GM19035 (cell line): ENCODE measurements around the gene RNU11.
"Not testable (repeated sequence)": the region's sequence is repeated elsewhere in the genome, so short reads cannot be mapped to it uniquely, and the experiment has no call there.

Experiments used
- ATAC-seq: cut with Tn5 transposase; IDR thresholded peaks from one replicate; pipeline ENCODE4 v1.9.1; 2021; ENCODE audit not compliant: unreplicated experiment

The RNU11 gene

GRCh38 chr1:28656335-28656734 lies 7.9 kb downstream of the RNU11 start:
- no peak for ATAC-seq

GRCh38 chr1:28663871-28664470 lies 15.6 kb downstream of the RNU11 start:
- ATAC-seq = no peak

DNA sequence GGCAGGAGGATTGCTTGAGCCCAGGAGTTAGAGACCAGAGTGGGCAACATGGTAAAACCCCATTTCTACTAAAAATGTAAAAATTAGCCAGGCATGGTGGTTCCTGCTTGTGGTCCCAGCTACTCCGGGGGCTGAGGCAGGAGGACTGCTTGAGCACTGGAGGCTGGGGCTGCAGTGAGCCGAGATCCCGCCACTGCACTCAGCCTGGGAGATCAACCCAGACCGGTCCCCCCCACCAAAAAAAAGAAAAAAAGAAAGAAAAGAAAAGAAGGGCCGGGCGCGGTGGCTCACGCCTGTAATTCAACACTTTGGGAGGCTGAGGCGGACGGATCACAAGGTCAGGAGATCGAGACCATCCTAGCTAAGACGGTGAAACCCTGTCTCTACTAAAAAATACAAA lies 18.4 kb downstream of the RNU11 start:
- ATAC-seq = no peak

DNA sequence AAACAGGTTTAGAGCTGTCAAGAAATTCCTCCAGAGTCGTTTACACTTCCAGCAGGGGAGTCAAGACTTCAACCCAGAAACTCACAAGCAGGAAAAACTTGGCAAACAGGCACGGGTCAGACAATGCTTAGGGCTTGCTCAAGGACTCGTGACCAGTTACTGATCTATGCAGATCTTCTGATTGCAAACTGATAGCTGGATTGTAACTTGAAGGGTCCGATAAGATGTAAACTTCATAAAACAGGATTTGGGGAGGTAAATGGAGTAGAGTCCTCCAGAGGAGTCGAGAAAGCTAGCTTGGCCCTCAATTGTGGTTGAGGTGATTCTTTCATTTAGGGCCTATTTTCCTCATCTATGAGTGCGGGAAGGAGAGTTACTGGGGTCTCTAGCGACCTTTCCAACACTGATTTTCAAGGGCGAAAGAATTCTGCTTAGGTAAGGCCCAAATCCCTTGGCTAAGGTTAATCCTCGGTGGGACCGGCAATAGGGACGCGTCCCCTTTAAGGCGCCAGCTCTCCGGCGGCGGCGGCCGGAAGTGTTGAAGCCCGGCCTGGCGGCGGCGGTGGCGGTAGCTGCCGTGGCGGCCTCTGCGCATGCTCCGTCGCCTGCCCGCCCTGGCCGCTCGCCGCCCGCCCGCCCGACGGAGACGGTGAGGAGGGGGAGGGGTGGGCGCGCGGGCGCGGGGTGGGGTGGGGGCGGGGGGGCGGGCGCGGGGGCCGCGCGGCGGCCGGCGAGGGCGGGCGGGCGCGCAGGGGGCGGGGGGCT lies 20.0 kb downstream of the RNU11 start, which contains the start of gene GMEB1:
GMEB1 (plus strand) TSS at position 594 of the 765 bp plus-strand sequence. CDS start 14,829 bp downstream, outside the sequence.
- peak; percentile 78 for ATAC-seq

GRCh38 chr1:28668956-28669723 lies 20.7 kb downstream of the RNU11 start:
- ATAC-seq = peak; percentile 61

DNA sequence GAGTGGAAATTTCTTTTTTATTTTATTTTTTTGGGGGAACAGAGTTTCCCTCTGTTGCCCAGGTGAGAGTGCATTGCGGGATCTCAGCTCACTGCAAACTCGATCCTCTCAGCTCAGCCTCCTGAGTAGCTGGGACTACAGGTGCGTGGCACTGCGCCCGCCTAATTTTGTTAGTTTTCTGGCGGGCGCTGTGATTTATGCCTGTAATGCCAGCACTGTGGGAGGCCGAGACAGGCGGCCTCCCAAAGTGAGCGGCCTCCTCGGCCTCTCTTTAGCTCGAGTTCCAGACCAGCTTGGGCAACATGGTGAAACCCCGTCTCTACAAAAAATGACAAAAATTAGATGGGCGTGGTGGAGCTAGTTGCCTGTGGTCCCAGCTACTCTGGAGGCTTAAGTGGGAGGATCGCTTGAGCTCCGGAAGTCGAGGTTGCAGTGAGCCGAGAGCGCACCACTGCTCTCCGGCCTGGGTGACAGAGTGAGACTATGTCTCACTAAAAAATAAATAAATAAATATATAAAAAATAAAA lies 22.9 kb downstream of the RNU11 start:
- no peak for ATAC-seq

DNA sequence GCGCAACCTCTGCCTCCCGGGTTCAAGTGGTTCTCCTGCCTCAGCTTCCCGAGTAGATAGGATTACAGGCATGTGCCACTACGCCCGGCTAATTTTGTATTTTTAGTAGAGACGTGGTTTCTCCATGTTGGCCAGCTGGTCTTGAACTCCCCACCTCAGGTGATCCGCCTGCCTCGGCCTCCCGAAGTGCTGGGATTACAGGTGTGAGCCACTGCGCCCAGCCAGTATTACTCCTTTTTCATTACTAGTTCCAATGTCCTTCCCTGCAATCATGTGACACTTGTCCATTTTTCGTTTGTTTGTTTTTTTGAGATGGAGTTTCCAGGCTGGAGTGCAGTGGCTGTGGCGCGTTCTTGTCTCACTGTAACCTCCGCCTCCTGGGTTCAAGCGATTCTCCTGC lies 24.6 kb downstream of the RNU11 start:
- not testable (repeated sequence) for ATAC-seq

DNA sequence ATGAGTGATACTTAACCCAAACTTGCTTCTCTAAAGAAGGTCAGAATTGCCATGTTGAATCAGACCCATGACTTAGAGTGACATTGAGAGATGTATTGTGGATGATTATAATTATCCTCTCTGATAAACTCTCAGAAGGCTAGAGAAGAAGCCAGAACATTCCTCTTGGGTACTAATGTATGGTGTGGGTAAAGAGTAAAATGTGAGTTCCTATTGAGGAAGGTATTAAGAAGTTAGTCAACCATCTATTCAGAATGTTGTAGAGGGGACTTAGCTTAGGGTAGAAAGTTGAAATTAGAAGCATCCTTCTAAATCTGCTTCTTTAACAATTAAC lies 27.5 kb downstream of the RNU11 start:
- no peak for ATAC-seq

- ATAC-seq = no peak
These were observed 31.8 kb downstream of the RNU11 start for GRCh38 chr1:28680151-28680550.

DNA sequence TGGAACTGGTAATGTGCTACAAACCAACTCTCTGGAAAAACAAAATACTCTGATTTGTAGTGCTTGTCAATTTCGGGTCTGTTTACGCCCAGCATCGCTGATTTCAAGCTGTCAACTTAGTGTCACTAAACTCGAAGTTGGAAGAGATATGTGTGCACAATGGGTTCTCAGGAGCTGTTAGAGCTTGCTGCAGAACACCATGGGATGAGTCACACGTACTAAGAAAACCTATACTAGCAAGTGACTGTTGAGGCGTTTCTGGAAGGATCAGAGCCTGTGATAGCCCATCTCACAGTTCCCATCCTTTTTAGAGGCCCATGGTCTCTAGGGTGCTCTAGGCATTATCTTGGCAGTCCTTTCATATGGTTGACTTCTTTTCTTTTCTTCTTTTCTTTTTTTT lies 34.4 kb downstream of the RNU11 start:
- ATAC-seq = no peak

DNA sequence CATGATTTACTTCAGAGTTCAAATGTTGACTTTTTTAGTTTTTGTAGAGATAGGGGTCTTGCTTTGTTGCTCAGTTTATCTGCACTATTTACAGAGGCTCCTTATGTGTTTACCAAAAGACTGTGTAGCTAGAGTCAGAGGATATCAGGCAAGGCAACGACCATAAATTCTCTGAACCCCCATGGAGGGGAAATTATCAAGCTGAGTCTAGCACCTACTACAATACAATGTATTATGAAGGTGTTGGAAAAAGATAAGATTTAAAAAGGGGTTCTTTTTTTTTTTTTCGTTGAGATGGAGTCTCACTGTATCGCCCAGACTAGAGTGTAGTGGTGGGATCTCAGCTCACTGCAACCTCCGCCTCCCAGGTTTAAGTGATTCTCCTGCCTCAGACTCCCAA lies 36.5 kb downstream of the RNU11 start:
- no peak for ATAC-seq

DNA sequence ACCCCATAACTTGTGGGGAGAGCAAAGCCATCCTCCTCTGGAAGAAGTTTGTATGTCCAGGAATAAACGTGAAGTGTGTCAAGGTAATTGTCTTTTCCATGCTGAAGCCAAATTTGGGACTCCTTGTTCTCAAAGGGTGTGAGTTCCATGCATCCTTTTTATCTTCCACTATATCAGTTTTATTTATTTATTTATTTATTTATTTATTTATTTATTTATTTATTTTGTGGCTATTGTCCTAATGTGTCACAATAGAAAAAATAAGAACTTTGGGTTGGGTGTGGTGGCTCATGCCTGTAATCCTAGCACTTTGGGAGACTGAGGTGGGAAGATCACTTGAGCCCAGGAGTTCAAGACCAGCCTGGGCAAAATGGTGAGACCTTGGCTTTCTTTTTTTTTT lies 43.2 kb downstream of the RNU11 start:
- not testable (repeated sequence) for ATAC-seq
